Caki2 (cell line): ENCODE measurements around the gene POPDC2. TPM values are rescaled to one million over a fixed set of nuclear protein-coding genes. Genes with fewer than 3 reads are reported as not detected.
"Not testable (repeated sequence)": the region's sequence is repeated elsewhere in the genome, so short reads cannot be mapped to it uniquely, and the experiment has no call there.

Source experiments
- DNase-seq: peaks from one replicate; pipeline ENCODE4 v3.0.0-alpha.2; 2015; ENCODE audit warnings: low read depth
- in situ Hi-C: cut with HindIII; loops from 2 replicates; pipeline ENCODE4 v1.10.0; 2016; ENCODE audit warnings: low sequenced_read_pairs, low pct_unique_long_range_greater_than_20kb, mixed read lengths
- total RNA-seq: library from RNA; depleted of rRNA; stranded (reverse); fragments of >200 nt; shearing (Covaris generic); gene quantifications from 2 replicates; pipeline ENCODE4 v1.2.3, GENCODE V29; 2014; ENCODE audit warnings: low replicate concordance; rRNA removed

The POPDC2 gene
- total RNA-seq, 1 experiment from 2014 or later, result not detected

- in situ Hi-C loops, result no loop called here
- DNase-seq, result peak; percentile 59
These were observed 62.7 kb downstream of the POPDC2 start, which contains the start of gene PLA1A for GRCh38 chr3:119597548-119598288. TSS of gene PLA1A (plus strand) at chr3:119597885. CDS start at chr3:119597914, 29 bp downstream.

- peak; percentile 5 for DNase-seq
- in situ Hi-C loops, result no loop called here
These were observed 64.0 kb downstream of the POPDC2 start for GRCh38 chr3:119596398-119596797.

- DNase-seq, result peak; percentile 41
These were observed 64.6 kb downstream of the POPDC2 start for GRCh38 chr3:119595639-119596334.

GRCh38 chr3:119594929-119595328, 65.5 kb downstream of the POPDC2 start:
- in situ Hi-C loops, DNase-seq: not testable (repeated sequence)

More at GRCh38 chr3:119595639-119596334, 64.6 kb downstream of the POPDC2 start:
- in situ Hi-C loops, result no loop called here

- DNase-seq, result no peak
- in situ Hi-C loops, result no loop called here
These were observed 66.3 kb downstream of the POPDC2 start for GRCh38 chr3:119594066-119594465.

- DNase-seq, result no peak
- in situ Hi-C loops, result no loop called here
These were observed 67.5 kb downstream of the POPDC2 start for GRCh38 chr3:119592861-119593260.

Other genes starting within 250 kb of the POPDC2 start
- gene TMEM39A, start 197.0 kb downstream of the POPDC2 start, total RNA-seq, result 41.5 and 91.3 TPM in 2 replicates
- gene POGLUT1, start 191.6 kb downstream of the POPDC2 start, total RNA-seq, result 2.1 and 16.1 TPM in 2 replicates
- gene TIMMDC1, start 162.0 kb downstream of the POPDC2 start, total RNA-seq, result 22.9 and 55.5 TPM in 2 replicates
- gene CD80, start 101.0 kb downstream of the POPDC2 start, total RNA-seq, result not detected in 2 replicates
- gene ADPRH, start 81.1 kb downstream of the POPDC2 start, total RNA-seq, result 1.7 and 2.2 TPM in 2 replicates
- 10.6 and 17.7 TPM in 2 replicates for gene PLA1A, start 62.7 kb downstream of the POPDC2 start, total RNA-seq
- 8.6 and 22.3 TPM in 2 replicates for gene COX17, start 16.8 kb upstream of the POPDC2 start, total RNA-seq
- 0.17 and 4.5 TPM in 2 replicates for gene CFAP91, start 42.4 kb upstream of the POPDC2 start, total RNA-seq
- gene NR1I2, start 121.5 kb upstream of the POPDC2 start, total RNA-seq, result not detected in 2 replicates